ENCODE results near the gene TBC1D17.

TBC1D17 gene

DNA sequence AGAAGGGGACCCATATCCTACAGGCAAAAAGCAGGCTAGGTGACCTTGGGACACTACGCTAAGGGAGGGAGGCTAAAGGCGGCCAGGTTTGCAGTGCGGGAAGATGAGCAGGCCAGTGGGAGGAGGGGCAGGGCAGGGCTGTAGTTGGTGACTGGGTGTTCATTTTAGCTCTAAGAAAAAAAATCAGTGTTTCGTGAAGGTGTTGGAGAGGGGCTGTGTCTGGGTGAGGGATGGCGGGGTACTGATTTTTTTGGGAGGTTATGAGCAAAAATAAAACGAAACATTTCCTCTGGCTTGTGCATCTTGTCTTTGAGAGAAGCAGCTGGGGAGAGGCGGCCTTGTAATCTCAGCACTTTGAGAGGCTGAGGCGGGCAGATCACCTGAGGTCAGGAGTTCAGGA, 56.1 kb downstream of the TBC1D17 start:
- DNase-seq, result no peak

DNA sequence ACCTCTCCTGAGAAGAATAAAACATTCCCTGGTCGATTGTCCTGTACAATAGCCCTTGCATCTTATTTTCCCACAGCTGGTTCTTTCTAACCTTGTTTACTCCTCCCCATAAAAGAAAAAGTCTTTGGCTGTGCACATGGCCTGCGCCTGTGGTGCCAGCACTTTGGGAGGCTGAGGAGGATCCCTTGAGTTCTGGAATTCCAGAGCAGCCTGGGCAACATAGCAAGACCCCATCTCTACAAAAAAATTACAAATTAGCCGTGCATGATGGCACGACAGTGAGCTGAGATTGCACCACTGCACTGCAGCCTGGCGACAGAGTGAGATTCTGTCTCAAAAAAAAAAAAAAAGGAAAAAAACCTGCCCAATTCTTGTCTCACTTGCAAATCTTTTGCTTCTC, 59.0 kb downstream of the TBC1D17 start:
- no peak for DNase-seq

DNA sequence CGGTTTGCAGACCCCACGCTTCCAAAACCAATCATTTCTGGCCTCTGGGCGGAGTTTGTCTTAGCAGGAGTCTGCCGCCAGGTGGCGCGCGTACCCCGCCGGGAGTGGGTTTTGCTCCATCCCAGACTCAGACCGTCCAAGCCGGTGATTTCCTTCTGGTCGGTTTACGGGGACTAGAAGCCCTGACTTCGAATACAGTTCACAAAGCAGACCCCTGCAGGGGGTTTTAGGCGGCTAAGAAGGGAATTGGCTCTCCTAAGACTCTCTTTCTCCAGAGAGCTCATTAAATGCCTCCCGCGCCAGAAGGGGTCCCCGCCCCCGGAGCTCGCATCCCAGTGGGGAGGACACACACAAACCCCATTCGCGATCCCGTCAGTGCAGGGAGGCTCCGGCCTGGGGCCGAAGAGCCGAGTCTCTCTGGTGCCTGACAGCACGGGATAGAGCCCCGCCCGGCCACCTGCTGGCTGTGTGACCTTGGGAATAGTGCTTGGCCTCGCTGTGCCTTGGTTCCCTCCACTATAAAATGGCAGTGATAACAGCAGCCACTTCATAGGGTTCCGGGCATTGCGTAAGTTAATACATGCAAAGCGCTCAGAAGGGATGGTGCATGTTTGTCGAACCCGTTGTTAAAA, 60.4 kb downstream of the TBC1D17 start:
- DNase-seq, result peak in 50 of 51 donors; percentile 8 to 81 (median 48)
